Left ventricle myocardium superior (tissue), 1 donor: ENCODE results near the gene GALNT2. TPM values are rescaled to one million over a fixed set of nuclear protein-coding genes. Genes with fewer than 3 reads are reported as not detected.

ENCODE experiments used
- ATAC-seq: fragments of 200-7000 bp; cut with Tn5 transposase; one replicate; pipeline ENCODE4 v1.9.1; 2020; ENCODE audit warnings: mild to moderate bottlenecking, moderate library complexity
- DNase-seq: peaks from one replicate; pipeline ENCODE4 v3.0.0-alpha.2; 2020
- intact Hi-C: fragments of 100-400 bp; cut with micrococcal nuclease; formaldehyde crosslinking; loops from one replicate; pipeline ENCODE4 v1.11.0; 2022
- total RNA-seq: library from RNA; stranded (reverse); fragmentation: NEBNext Ultra II Directional; extraction: Animal tissue kit (Norgen Biotek cat#: 25700); gene quantifications from one replicate; pipeline ENCODE4 v1.2.1, GENCODE V29; 2021
- donor health status: DM: no; HTN: yes; CAD: no; lungs with severe emphysema.

The GALNT2 gene
- total RNA-seq, 1 donor from 2014 or later = 22.0 TPM

DNA sequence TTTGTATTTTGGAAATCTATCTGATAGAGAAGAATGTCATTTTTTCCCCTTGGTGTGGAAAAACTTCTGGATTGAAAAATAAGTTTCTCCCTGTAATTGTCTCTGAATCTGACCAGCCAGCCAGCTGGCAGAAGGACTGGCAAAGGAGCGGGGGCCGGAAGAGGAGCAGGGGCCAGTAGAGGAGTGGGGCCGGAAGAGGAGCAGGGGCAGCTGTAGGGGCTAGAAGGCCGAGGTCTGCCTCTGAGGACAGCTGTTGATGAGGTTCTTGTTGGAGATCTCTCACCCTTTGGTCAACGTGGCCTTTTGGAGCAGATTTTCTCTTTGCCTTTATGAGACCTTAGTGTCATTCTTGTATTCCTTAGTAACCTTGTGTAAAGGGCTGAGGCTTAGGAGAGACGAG lies 121.8 kb downstream of the GALNT2 start:
- intact Hi-C loops = no loop called here
- ATAC-seq = no peak
- DNase-seq = no peak

DNA sequence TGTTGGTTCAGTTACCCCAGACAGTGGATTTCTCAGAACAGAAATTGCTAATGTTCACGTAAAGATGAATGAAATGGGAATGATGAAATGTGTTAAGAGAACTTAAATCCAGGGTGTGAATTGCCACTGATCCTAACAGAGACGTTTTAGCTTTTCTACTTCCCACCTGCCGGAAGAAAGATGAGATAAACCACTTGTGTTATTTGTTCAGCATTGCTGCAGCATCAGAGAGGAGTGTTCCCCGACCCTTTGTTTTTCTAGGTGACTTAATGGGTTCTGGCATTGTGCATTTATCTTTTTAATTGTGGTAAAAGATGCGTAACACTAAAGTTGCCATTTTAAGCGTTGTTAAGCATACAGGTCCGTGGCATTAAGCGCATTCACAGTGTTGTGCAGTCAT lies 122.3 kb downstream of the GALNT2 start:
- ATAC-seq = no peak
- DNase-seq = no peak
- intact Hi-C loops = no loop called here

DNA sequence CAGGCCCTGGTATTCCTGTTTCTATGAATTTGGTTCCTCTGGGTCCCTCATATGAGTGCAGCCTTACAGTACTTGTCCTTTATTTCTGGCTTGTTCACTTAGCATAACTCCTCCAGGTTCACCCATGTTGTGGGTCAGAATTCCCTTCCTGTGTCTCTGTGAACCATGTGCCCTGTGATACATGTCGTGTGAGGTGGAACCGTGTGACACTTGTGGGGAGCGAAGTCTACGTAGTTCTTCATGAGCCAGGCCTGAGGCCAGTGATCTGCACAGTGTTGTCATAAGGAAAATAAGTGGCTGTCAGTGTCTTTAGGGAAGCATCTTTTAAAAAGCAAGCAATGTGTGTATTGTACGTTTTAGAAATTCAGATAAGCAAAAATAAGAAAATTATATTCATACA lies 122.8 kb downstream of the GALNT2 start:
- DNase-seq = no peak
- ATAC-seq = no peak
- intact Hi-C loops = no loop called here

DNA sequence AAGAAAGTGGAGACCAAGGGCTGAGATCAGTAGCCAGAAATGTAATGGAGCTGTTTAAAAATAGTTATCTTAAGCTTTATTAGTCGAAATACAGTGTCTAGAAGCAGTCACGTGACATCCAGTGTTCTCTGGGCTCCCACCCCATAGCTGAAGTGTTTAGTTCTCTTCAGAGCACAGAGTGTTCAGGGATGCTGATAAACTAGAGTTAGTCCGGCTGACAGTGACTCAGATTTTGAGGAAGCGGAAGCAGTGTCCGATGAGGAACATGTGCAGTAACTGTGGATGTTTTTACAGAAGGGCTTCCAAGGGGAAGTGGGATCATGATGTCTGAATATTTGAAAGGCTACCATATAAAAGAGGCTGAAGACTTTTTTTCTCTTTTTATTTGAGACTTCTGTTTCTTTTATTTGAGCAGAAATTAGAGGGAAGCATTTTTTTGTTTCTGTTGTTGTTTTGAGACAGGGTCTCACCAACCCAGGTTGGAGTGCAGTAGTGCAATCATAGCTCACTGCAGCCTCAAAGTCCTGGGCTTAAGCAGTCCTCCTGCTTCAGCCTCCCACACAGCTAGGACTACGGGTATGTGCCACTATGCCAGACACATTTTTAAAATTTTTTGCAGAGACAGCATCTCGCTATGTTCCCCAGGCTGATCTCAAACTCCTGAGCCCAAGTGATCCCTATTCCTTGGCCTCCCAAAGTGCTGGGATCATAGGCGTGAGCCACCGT lies 124.2 kb downstream of the GALNT2 start:
- peak; percentile 95 for ATAC-seq
- DNase-seq = peak; percentile 52
- intact Hi-C loops = no loop called here

DNA sequence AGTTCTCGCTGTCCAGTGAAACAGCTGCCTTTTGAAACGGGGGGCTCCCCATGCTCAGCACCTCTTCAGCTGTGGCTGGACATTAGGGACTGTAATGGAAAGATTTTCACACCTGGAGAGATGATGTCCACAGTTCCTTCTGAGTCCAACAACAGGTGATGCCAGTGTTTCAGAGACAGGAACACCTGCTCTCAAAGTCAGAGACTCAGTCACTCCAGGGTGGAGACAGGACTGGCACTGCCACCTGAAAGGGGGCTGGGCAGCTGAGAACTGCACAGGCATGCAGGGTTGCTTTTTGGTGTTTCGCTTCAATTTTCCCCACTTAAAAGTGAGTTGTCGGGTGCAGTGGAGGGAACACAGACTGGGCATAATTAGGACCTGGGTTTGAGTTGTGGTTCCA lies 124.8 kb downstream of the GALNT2 start:
- no peak for DNase-seq
- peak; percentile 1 for ATAC-seq
- intact Hi-C loops = no loop called here

DNA sequence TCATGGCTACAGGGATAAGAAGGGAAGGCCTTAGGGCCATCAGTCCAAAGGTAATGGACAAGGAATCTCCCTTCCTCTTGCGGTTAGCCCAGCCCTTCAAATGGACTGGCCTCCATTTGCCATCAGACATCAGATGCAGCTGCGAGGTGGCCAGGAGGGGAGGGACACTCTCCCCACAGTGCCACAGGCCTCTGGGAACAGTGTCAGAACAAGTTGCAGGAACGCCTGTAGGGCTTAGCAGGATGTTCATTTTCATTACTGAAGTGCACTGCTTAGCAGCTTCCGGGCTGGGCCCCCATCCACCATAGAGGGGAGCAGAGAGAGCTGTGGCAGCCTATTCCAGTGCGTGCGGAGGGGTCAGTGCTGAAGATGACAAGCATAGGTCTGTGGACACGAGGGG lies 127.5 kb downstream of the GALNT2 start:
- DNase-seq (no peak), ATAC-seq (no peak)
- intact Hi-C loops = no loop called here

DNA sequence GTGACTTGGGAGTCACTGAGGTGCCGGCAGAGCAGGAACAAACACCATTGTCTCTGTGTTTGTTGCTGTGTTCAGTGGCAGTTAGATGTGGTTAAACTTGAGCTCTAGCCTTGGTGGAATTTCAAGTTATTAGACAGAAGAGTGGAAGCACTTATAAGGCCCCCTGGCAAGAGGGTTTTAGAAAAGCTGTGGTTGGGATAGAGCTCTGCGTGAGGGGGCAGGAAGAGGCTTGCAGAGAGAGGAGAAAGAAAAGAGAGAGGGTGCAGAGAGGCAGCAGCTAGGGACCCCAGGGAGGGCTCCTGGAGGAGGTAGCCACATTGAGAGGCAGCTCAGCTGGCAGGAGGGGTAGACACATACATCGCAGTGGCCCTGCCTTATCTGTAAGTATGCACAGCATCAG lies 128.2 kb downstream of the GALNT2 start:
- ATAC-seq = no peak
- DNase-seq = no peak
- intact Hi-C loops = no loop called here

DNA sequence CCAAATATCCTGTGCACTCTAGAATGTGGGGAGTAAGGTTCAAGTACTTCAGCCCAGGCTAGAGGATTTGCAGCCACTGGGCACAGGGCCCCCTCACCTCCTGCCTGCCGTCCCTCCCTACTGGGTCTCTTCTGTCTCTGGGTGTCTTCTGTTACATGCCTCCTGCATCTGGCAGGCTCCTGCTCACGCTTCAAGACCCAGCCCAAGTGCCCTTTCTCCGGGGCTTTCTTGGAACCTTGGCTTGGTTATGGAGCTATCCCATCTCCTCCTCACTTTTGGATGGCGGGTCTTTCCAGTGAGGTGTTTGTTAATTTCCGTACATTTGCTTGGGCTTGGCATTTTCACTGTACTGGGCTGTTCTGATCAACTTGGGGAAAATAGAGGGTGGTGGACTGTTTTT lies 129.0 kb downstream of the GALNT2 start:
- intact Hi-C loops = no loop called here
- no peak for ATAC-seq
- DNase-seq = no peak

DNA sequence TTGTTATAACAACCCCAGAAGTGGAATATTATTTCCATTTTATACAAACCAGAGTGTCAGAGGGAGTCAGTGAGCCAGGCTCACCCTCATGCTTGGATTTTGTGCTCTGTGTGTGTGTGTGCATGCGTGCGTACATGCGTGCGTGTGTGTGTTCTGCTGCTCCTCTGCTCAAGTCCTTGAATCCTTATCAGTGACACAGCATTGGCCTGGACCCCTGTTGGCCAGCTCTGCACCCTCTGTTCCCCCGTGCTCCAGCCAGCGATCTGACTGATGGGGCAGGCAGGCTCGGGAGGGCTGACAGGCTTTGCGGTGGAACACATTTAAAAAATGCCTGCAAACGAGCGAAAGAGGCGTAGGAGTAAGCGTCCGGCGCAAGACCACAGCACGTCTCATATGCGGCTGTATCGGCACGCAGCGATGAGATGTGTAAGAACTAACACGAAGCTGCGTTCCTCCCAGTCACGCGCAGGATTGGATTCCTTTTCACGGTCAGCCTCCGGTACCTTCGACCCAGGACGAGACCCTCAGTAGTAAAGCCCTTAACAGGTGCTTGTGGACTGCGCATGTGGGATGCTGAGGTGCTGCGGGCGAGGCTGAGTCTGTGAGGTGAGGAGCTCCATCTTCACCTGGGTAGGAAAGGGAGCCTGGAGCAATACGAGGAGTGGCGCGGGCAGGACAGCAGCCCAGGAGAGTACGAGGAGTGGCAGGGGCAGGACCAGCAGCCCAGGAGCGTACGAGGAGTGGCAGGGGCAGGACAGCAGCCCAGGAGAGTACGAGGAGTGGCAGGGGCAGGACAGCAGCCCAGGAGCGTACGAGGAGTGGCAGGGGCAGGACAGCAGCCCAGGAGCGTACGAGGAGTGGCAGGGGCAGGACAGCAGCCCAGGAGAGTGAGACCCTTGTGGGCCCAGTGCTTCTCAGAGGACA lies 130.9 kb downstream of the GALNT2 start:
- no peak for ATAC-seq
- DNase-seq = no peak
- intact Hi-C loops = no loop called here

DNA sequence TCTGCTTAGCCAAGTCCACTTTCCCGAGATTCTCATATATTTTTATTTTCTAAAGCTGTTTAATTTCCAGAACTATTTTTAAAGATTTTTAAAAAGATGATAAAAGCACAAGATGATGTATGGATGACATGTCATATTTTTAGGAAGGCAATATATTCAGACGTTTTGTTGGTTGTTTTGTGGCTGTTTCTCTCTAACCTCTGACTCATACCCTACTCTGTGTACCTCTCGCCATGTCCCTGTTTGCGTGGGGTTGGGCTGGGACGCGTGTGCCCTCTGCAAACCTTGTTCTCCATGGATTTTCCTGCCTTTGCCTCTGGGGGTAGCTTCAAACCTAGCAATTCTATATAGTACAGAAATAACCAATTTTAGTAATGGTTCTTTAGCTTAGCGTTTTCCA lies 132.0 kb downstream of the GALNT2 start:
- ATAC-seq (no peak), DNase-seq (no peak)
- intact Hi-C loops = no loop called here

DNA sequence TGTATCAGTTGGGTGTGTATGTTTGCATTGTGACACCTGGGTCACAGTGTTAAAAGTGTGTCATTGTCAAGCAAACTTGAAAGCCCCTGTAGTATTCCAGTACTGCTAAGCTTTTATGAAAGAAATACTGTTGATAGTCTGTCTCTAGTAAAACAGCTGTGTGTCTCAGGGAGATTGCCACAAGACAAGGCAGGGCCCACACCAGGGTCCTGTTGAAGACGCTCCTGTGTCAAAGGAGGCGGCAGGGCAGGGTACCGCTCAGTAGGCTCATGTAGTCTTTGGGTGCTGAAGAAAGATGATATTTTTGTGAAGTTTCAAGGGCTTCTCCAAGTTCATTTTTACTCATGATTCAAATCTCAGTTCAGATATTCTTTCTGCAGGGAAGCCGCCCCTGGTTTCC lies 132.5 kb downstream of the GALNT2 start:
- intact Hi-C loops = no loop called here
- no peak for ATAC-seq

DNA sequence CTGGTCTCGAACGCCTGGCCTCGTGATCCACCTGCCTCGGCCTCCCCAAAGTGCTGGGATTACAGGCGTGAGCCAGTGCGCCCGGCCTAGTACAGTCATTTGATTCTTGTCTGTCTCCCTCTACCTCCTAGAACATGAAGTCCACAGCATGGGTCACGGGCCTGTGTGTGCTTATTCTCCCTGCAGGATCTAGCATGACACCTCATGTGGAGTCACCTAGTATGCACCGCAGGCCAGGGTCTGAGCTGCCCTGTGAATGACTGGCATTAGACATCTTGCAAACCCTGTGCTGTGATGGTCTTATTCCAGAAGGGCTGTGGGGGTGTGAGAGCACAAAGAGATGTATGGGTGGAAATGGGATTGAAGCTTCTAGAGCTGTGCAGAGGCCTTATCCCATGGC lies 133.2 kb downstream of the GALNT2 start:
- DNase-seq (no peak), ATAC-seq (no peak)
- intact Hi-C loops = no loop called here

More for the DNA sequence above, 132.5 kb downstream of the GALNT2 start:
- no peak for DNase-seq

DNA sequence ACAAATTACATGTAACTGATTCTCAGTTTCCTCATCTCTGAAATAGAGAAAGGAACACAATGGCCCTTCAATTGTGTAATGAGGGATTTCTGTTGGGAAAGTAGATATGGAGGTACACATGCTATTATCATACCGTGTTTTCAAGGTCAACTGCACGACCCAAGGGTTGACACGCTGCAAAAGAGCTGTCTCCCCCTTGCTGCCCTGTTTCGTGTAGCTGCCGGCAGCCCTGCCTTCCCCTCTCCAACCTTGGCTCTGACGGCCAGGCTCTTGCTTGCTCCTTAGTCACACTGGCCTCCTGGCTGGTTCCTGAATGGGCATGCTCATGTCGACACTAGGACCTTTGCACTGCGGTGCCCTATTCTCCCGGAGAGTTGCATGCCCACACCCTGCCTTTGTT lies 134.4 kb downstream of the GALNT2 start:
- intact Hi-C loops = no loop called here
- no peak for DNase-seq
- ATAC-seq = no peak

DNA sequence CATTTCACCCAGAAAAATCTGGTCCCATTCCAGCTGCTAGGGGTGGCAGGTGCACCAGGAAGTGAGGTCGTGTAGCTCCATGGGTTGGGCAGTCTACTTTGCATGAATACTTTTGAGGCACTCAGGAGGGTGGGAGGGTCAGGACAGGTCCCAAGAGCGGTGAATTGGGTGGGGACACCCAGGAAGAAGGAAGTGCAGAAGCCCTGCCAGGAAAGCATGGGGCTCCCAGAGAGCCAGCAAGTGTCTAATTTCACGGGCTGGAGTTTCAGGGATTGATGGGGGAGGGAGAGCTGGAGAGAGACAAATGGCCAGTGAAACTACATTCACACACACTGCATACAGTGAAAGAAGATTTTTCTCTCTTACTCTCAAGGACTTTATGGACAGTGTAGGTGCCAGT lies 137.8 kb downstream of the GALNT2 start:
- ATAC-seq = no peak
- intact Hi-C loops = no loop called here
- no peak for DNase-seq

DNA sequence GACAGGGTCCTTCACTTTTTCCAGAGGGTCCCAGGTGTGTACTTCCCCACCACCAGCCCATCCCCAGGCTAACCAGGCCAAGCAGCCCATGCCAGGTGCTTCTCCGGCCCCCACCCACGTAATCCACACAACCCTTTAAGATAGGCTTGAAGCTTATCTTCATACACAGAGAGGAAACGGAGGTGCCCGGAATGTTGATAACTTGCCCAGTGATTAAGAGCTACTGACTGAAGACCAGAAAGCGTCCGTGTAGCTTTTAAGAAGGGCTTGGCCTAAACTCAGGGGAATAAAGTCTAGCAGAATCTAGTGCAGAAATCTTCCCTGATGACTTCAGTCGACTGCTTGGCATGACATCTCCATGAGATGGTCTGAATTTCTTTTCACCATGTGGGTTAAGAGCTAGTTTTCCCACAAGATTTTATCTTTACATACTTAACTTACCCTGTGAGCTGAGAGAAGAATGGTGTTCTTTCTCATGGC lies 138.7 kb downstream of the GALNT2 start:
- ATAC-seq (peak; percentile 17), DNase-seq (no peak)
- intact Hi-C loops = no loop called here

DNA sequence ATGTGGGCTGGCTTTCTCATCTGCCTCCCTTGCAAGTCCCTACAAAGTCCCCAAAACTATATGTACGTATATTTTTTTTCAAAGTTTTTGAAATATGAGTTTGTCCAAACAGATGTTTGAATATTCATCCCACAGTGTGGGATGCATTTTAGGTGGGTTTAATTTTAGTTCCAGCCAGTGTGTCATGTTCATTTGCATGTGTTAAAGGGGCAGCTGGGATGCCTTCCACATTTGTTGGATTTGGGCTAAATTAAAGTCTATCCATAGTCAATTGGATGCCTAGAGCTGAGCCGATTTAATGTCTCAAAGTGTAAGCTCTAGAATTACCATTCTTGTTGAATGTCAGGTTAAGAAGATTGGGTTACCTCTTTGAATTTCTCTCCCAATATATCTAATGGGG lies 139.2 kb downstream of the GALNT2 start:
- ATAC-seq = no peak
- DNase-seq = no peak
- intact Hi-C loops = no loop called here

DNA sequence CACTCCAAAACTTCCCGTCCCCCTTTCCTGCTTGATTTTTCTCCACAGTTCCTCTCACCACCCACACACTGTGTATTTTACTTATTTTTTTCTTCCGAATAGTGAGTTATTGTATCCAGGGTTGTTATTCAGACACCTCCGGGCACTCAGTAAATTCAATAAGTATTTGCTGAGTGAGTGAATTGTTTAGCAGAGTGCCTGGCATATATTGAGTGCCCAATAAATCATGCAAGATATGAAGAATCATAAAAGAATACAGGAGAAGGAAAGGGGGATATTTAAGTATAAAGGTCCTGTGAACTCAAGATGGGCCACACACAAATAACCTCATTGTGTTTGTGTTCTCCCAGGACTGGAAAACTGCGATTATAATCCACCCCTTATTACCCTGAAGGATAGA lies 139.9 kb downstream of the GALNT2 start:
- intact Hi-C loops = no loop called here
- no peak for ATAC-seq

DNA sequence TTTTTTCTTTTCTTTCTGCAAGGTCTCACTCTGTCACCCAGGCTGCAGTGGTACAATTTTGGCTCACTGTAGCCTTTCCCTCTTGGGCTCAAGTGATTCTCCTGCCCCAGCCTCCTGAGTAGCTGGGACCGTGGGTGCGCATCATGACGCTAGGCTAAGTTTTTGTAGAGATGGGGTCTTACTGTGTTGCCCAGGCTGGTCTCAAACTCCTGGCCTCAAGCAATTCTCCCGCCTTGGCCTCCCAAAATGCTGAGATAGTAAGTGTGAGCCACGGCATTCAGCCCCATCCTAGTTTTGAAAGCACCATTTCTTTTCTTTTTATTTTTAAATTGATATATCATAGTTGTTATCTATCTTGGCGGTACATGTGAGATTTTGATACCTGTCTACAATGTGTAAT lies 140.6 kb downstream of the GALNT2 start:
- no peak for ATAC-seq
- intact Hi-C loops = no loop called here

More for the DNA sequence above, 139.9 kb downstream of the GALNT2 start:
- DNase-seq = no peak

DNA sequence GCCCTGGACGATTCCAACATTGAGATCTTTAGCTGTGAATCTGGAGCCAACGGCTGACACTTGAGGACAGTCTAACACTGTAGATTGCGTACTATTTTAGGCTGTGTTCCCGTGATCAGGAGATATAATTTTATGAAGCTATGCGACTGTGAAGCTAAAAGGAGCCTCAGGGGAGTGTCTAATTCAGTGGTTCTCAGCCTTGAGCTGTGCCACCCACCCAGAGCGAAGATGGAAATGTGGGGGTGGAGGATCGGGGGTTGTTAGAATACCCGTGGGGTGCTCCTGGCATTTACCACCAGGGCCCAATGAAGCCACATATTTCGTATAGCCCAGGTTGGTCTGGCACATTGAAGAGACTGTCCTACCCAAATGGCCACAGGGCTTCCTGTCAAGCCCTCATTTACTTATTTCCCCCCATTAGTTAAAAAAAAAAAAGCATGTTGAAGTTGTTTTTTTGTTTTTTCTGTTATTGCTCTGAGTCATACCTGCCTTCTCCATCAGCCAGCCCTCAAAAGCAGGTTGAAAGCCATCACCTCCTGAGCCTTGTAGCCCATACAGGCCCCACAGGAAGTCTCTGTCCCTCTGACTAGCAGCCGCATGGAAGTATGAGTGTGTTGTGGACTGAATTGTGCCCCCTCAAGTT lies 141.7 kb downstream of the GALNT2 start:
- peak; percentile 59 for ATAC-seq
- intact Hi-C loops = no loop called here
- DNase-seq = no peak

More for the DNA sequence above, 140.6 kb downstream of the GALNT2 start:
- DNase-seq = no peak
